PC-3 (cell line): ENCODE results near the gene TSSC4.

Experiments used
- CTCF ChIP-seq: fragments of 300-600 bp; sonication (generic); conservative IDR thresholded peaks from 2 replicates; pipeline ENCODE4 v1.5.1; 2017; ENCODE audit warnings: antibody characterized with exemption, low read depth, mild to moderate bottlenecking, low read length
- EZH2 ChIP-seq: fragments of 300-600 bp; sonication (generic); IDR thresholded peaks from one replicate; pipeline ENCODE4 v1.6.1; 2017; ENCODE audit warnings: antibody characterized with exemption, mild to moderate bottlenecking, low read length; ENCODE audit not compliant: unreplicated experiment
- EZH2phosphoT487 ChIP-seq: fragments of 300-600 bp; sonication (generic); IDR thresholded peaks from 2 replicates; pipeline ENCODE4 v1.6.1; 2018; ENCODE audit warnings: mild to moderate bottlenecking, antibody characterized with exemption, low read length, borderline replicate concordance

- TF ChIP-seq CTCF (no peak), EZH2 (no peak), EZH2phosphoT487 (no peak)
Observed at GRCh38 chr11:2377511-2378443, 22.8 kb upstream of the TSSC4 start.
